ENCODE measurements around the gene FAM32A. TPM values are rescaled to one million over a fixed set of nuclear protein-coding genes. Genes with fewer than 3 reads are reported as not detected.

Gene FAM32A
- 100 to 1,000 TPM in 3 of 4 donors, 10 to 100 TPM in 1; 96.5 to 118 (median 112) TPM for polyA plus RNA-seq (ENCODE audit: insufficient read length in 4 of 4)

- DNase-seq (ENCODE audit: low read depth in 4 of 4, low spot score in 3 of 4) = peak; percentile 94 to 99 (median 98)
Observed at GRCh38 chr19:16185123-16185767, at the start of gene FAM32A. FAM32A (plus strand) TSS chr19:16185410; CDS start chr19:16185443, 33 bp downstream.

GRCh38 chr19:16135430-16136127 is 49.6 kb upstream of the FAM32A start:
- no peak for DNase-seq (ENCODE audit: low read depth in 4 of 4, low spot score in 3 of 4)

GRCh38 chr19:16136185-16136999 is 48.8 kb upstream of the FAM32A start:
- DNase-seq (ENCODE audit: low read depth in 4 of 4, low spot score in 3 of 4) = no peak

GRCh38 chr19:16139752-16140151 is 45.5 kb upstream of the FAM32A start:
- no peak for DNase-seq (ENCODE audit: low read depth in 4 of 4, low spot score in 3 of 4)

GRCh38 chr19:16141043-16141442 is 44.2 kb upstream of the FAM32A start:
- no peak for DNase-seq (ENCODE audit: low read depth in 4 of 4, low spot score in 3 of 4)

- no peak for DNase-seq (ENCODE audit: low read depth in 4 of 4, low spot score in 3 of 4)
Observed at GRCh38 chr19:16142032-16142580, 43.1 kb upstream of the FAM32A start.

GRCh38 chr19:16143399-16144215 is 41.6 kb upstream of the FAM32A start, which contains the start of gene HSH2D:
HSH2D (plus strand) TSS chr19:16143685; CDS start chr19:16148751, 5,066 bp downstream.
- no peak for DNase-seq (ENCODE audit: low read depth in 4 of 4, low spot score in 3 of 4)

GRCh38 chr19:16144216-16144581 is 41.0 kb upstream of the FAM32A start:
- DNase-seq (ENCODE audit: low read depth in 4 of 4, low spot score in 3 of 4) = no peak

GRCh38 chr19:16146112-16146511 is 39.1 kb upstream of the FAM32A start:
- DNase-seq (ENCODE audit: low read depth in 4 of 4, low spot score in 3 of 4) = no peak

GRCh38 chr19:16148443-16149229 is 36.6 kb upstream of the FAM32A start:
- DNase-seq (ENCODE audit: low read depth in 4 of 4, low spot score in 3 of 4) = no peak

- DNase-seq (ENCODE audit: low read depth in 4 of 4, low spot score in 3 of 4) = no peak
Observed at GRCh38 chr19:16153582-16154336, 31.5 kb upstream of the FAM32A start.

GRCh38 chr19:16154557-16154956 is 30.7 kb upstream of the FAM32A start:
- no peak for DNase-seq (ENCODE audit: low read depth in 4 of 4, low spot score in 3 of 4)

GRCh38 chr19:16155128-16155527 is 30.1 kb upstream of the FAM32A start:
- no peak for DNase-seq (ENCODE audit: low read depth in 4 of 4, low spot score in 3 of 4)

GRCh38 chr19:16156904-16157303 is 28.3 kb upstream of the FAM32A start:
- DNase-seq (ENCODE audit: low read depth in 4 of 4, low spot score in 3 of 4) = no peak

GRCh38 chr19:16157601-16158000 is 27.6 kb upstream of the FAM32A start:
- DNase-seq (ENCODE audit: low read depth in 4 of 4, low spot score in 3 of 4) = no peak

GRCh38 chr19:16159655-16160054 is 25.6 kb upstream of the FAM32A start:
- no peak for DNase-seq (ENCODE audit: low read depth in 4 of 4, low spot score in 3 of 4)

- no peak for DNase-seq (ENCODE audit: low read depth in 4 of 4, low spot score in 3 of 4)
Observed at GRCh38 chr19:16160445-16160942, 24.7 kb upstream of the FAM32A start.

- no peak for DNase-seq (ENCODE audit: low read depth in 4 of 4, low spot score in 3 of 4)
Observed at GRCh38 chr19:16160943-16161560, 24.2 kb upstream of the FAM32A start.

Measured in left renal pelvis (tissue), 4 donors.